NCI-H2081 (cell line): ENCODE measurements around the gene EGFL8.

Experiments
- DNase-seq, 2 experiments: peaks; one replicate each; lab custom pipeline; 2025; lab: John Stamatoyannopoulos, UW

EGFL8 gene

GRCh38 chr6:32146687-32147086, 17.7 kb upstream of the EGFL8 start:
- DNase-seq: no peak

- no peak for DNase-seq
These were observed 16.8 kb upstream of the EGFL8 start for GRCh38 chr6:32147401-32148132.

GRCh38 chr6:32148289-32149091, 15.9 kb upstream of the EGFL8 start:
- DNase-seq: peak; percentile 14 to 21

GRCh38 chr6:32149092-32149755, 15.2 kb upstream of the EGFL8 start:
- no peak for DNase-seq

GRCh38 chr6:32149932-32150870, 14.2 kb upstream of the EGFL8 start:
- DNase-seq: no peak

- DNase-seq: no peak
These were observed 13.1 kb upstream of the EGFL8 start for GRCh38 chr6:32151181-32151862.

- DNase-seq: no peak
These were observed 12.3 kb upstream of the EGFL8 start, which contains the start of gene PRRT1 for GRCh38 chr6:32151863-32152768. Gene PRRT1 (minus strand): TSS chr6:32151939. CDS start chr6:32151827, 112 bp downstream.

GRCh38 chr6:32152769-32153563, 11.4 kb upstream of the EGFL8 start:
- DNase-seq: no peak

GRCh38 chr6:32153564-32154513, 10.6 kb upstream of the EGFL8 start, which contains the start of gene PPT2:
Gene PPT2 (plus strand): TSS chr6:32154141. CDS start chr6:32154595, 454 bp downstream.
- peak; percentile 83 to 90 for DNase-seq

GRCh38 chr6:32154514-32155161, 9.8 kb upstream of the EGFL8 start:
- peak; percentile 78 to 83 for DNase-seq

GRCh38 chr6:32156891-32157290, 7.5 kb upstream of the EGFL8 start:
- no peak for DNase-seq

GRCh38 chr6:32158052-32158451, 6.3 kb upstream of the EGFL8 start:
- no peak for DNase-seq

- no peak for DNase-seq
These were observed 686 bp upstream of the EGFL8 start for GRCh38 chr6:32163559-32164258.

GRCh38 chr6:32166411-32167061, 2.1 kb downstream of the EGFL8 start:
- no peak for DNase-seq

- DNase-seq: no peak
These were observed 2.9 kb downstream of the EGFL8 start for GRCh38 chr6:32167154-32167760.
